Progenitor cell of endocrine pancreas (in vitro differentiated cells): ENCODE results near the gene PSMB10. TPM values are rescaled to one million over a fixed set of nuclear protein-coding genes. Genes with fewer than 3 reads are reported as not detected.

Source experiments
- DNase-seq: peaks from one replicate; pipeline ENCODE4 v3.0.0; 2021; ENCODE audit warnings: low spot score; ENCODE audit not compliant: unreplicated experiment
- H3K27ac Mint-ChIP-seq: 2 replicates; pipeline ENCODE4 v1.8.0; 2021; ENCODE audit warnings: mild to moderate bottlenecking, moderate library complexity, mixed read lengths
- H3K27me3 Mint-ChIP-seq: 2 replicates; pipeline ENCODE4 v1.8.0; 2021; ENCODE audit warnings: mixed read lengths
- H3K36me3 Mint-ChIP-seq: 2 replicates; pipeline ENCODE4 v1.8.0; 2022; ENCODE audit warnings: mixed read lengths; ENCODE audit not compliant: insufficient read depth
- H3K4me1 Mint-ChIP-seq: 2 replicates; pipeline ENCODE4 v1.8.0; 2021; ENCODE audit warnings: low read depth, mixed read lengths
- H3K4me3 Mint-ChIP-seq: 2 replicates; pipeline ENCODE4 v1.8.0; 2021; ENCODE audit warnings: low read depth, mild to moderate bottlenecking, moderate library complexity, mixed read lengths
- H3K9me3 Mint-ChIP-seq: 2 replicates; pipeline ENCODE4 v1.8.0; 2021; ENCODE audit warnings: low read depth, mixed read lengths
- CTCF ChIP-seq: fragments of 200-600 bp; sonication (generic); IDR thresholded peaks from one replicate; pipeline ENCODE4 v1.5.0; 2021; ENCODE audit warnings: antibody characterized with exemption, mild to moderate bottlenecking; ENCODE audit not compliant: unreplicated experiment
- total RNA-seq: library from RNA; stranded (reverse); gene quantifications from 2 replicates; pipeline ENCODE4 v1.2.1, GENCODE V29; 2021

PSMB10 gene
- total RNA-seq, 1 donor from 2014 or later = 9.8 TPM

GRCh38 chr16:67953641-67954375, 17.2 kb upstream of the PSMB10 start:
- Mint-ChIP-seq H3K27ac (no peak overlapping the region), H3K9me3 (no peaks in the 10 kb centered on the region), H3K36me3 (peaks cover 10% of the 10 kb centered on the region), H3K4me1 (no peaks in the 10 kb centered on the region), H3K4me3 (no peak overlapping the region), H3K27me3 (no peaks in the 10 kb centered on the region)
- DNase-seq = no peak
- TF ChIP-seq CTCF = no peak

GRCh38 chr16:67951485-67951884, 14.8 kb upstream of the PSMB10 start:
- no peaks in the 10 kb centered on the region for H3K4me1 Mint-ChIP-seq
- H3K4me3 Mint-ChIP-seq = no peak overlapping the region
- H3K27ac Mint-ChIP-seq = no peak overlapping the region
- H3K36me3 Mint-ChIP-seq = peaks cover 8% of the 10 kb centered on the region
- DNase-seq = no peak
- no peaks in the 10 kb centered on the region for H3K27me3 Mint-ChIP-seq
- TF ChIP-seq CTCF = no peak
- H3K9me3 Mint-ChIP-seq = no peaks in the 10 kb centered on the region

- Mint-ChIP-seq H3K36me3 (peaks cover 8% of the 10 kb centered on the region), H3K9me3 (no peaks in the 10 kb centered on the region), H3K27me3 (no peaks in the 10 kb centered on the region), H3K4me1 (no peaks in the 10 kb centered on the region), H3K4me3 (no peak overlapping the region), H3K27ac (no peak overlapping the region)
- TF ChIP-seq CTCF = no peak
- DNase-seq = no peak
Measured at GRCh38 chr16:67950335-67950843, 13.7 kb upstream of the PSMB10 start.

GRCh38 chr16:67949645-67950044, 13.0 kb upstream of the PSMB10 start:
- H3K36me3 Mint-ChIP-seq = peaks cover 8% of the 10 kb centered on the region
- no peak overlapping the region for H3K27ac Mint-ChIP-seq
- no peaks in the 10 kb centered on the region for H3K9me3 Mint-ChIP-seq
- no peak overlapping the region for H3K4me3 Mint-ChIP-seq
- no peaks in the 10 kb centered on the region for H3K27me3 Mint-ChIP-seq
- DNase-seq = no peak
- H3K4me1 Mint-ChIP-seq = no peaks in the 10 kb centered on the region
- TF ChIP-seq CTCF = no peak

GRCh38 chr16:67948015-67948414, 11.4 kb upstream of the PSMB10 start:
- no peaks in the 10 kb centered on the region for H3K9me3 Mint-ChIP-seq
- TF ChIP-seq CTCF = no peak
- no peak for DNase-seq
- peaks cover 4% of the 10 kb centered on the region for H3K4me1 Mint-ChIP-seq
- H3K27me3 Mint-ChIP-seq = no peaks in the 10 kb centered on the region
- H3K4me3 Mint-ChIP-seq = no peak overlapping the region
- peaks cover 8% of the 10 kb centered on the region for H3K36me3 Mint-ChIP-seq
- H3K27ac Mint-ChIP-seq = peak overlapping the region; percentile 36
